ENCODE data around the gene EHD1. TPM values are rescaled to one million over a fixed set of nuclear protein-coding genes. Genes with fewer than 3 reads are reported as not detected.

Gene EHD1
- total RNA-seq, 2 donors from 2014 or later = 18.7 to 45.2 TPM

DNA sequence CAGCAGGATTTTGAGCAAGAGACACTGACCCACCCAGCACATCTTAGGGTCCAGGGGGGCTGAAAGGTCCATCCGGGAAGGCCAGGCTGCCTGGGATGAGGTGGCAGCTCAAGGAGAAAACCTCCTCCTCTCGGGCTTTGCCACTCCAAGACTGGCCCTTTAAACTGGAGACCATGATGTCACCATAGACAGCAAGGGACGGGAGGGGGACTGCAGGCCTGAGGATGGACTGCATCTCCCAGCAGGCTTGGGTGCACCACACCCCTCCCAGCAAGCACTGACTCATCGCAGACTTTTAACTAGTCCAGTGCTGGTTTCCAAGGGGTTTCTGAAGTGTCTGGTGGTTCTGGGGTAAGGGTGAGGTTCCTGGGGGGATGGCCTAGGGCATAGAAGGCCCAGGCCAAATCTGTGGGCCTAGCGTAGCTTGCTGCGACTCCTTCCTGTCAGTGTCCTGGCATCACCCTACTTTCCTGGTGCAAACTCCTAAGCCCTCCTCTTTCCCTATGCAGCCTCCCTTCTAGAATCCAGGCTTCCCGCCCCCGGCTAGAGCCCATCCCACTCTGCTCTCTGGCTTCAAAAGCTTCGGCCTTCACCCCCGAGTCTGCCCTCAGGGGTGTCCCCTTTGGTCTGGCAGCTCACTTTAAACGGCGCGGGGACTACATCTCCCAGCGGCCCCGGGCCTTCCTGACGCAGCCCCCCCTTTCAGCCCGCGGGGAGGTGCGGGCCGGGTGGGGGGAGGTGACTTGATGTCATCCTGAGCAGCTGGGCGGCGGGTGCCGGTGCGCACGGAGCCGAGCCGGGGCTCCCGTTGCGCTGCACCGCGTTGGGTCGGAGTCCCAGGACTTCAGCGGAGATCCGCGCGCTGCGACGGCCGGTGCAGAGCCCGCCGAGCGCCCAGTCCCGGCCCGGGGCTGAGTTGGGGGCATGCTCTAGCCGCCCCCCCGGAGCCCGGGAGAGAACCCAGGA lies 45.8 kb upstream of the EHD1 start, which contains the start of gene PPP2R5B:
Gene PPP2R5B (plus strand): TSS at position 746 of the 966 bp plus-strand sequence. CDS start 1,046 bp downstream, outside the sequence.
- DNase-seq = peak; percentile 95 to 98 (median 97)
- peak; percentile 96 for ATAC-seq
- H3K36me3 ChIP-seq (replicated peaks in 1 of 2; ENCODE audit: insufficient read depth in 1 of 2, low read depth in 2 of 2) = no peaks in the 10 kb centered on the region
- H3K4me3 ChIP-seq = peak within 1 kb of the TSS; percentile 78 to 98
- no peaks in the 10 kb centered on the region for H3K27me3 ChIP-seq
- H3K9me3 ChIP-seq = no peaks in the 10 kb centered on the region
- WGBS, 2 donors = 0% methylated on average over 11 to 41 of the region's 47 CpGs
- TF ChIP-seq CTCF (IDR thresholded peaks at IDR 0.05) = peak in 2 of 7 experiments; percentile 7 to 33
- TF ChIP-seq POLR2A (IDR thresholded peaks at IDR 0.05) = peak; percentile 82 to 85 (median 84)
- intact Hi-C loops (cut with DNase I) = no loop called here
- peak within 1 kb of the TSS; percentile 85 to 100 (median 93) for H3K27ac ChIP-seq
- peaks cover 20% of the 10 kb centered on the region for H3K4me1 ChIP-seq

DNA sequence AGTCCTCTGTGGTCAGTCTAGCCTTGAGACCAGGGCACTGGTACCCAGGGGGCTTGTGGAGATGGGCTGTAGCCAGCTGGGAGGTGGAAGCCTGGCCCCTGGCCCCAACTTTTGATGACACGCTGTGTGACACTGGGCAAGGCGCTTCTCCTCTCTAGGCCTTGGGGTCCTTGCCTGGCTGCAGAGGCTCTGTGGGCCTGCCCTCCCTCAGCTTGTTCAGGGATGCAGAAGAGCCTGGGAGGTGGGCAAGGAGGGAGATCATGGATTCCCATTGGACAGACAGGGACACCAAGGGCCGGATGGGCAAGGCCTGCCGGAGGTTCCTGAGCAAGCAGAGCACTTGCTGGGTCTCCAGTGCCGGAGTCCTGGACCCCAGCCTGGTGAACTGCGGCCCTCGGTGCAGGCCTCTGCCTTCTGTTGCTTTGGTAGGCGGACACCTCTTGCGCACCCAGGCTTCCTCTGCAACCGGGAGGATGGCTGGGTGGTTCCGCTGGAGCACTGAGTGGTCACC lies 44.8 kb upstream of the EHD1 start:
- no peaks in the 10 kb centered on the region for H3K36me3 ChIP-seq (replicated peaks in 1 of 2; ENCODE audit: insufficient read depth in 1 of 2, low read depth in 2 of 2)
- H3K4me1 ChIP-seq = peaks cover 26% of the 10 kb centered on the region
- no peaks in the 10 kb centered on the region for H3K27me3 ChIP-seq
- H3K4me3 ChIP-seq = no peak overlapping the region
- 94% methylated on average over 11 of the region's 11 CpGs; no CpG with 5 or more reads in 1 of the 2 donors for WGBS, 2 donors
- no peak for DNase-seq
- no peak for TF ChIP-seq POLR2A (IDR thresholded peaks at IDR 0.05)
- TF ChIP-seq CTCF (IDR thresholded peaks at IDR 0.05) = no peak
- H3K9me3 ChIP-seq = no peaks in the 10 kb centered on the region
- intact Hi-C loops (cut with DNase I) = no loop called here
- peak overlapping the region in 1 of 4 donors; percentile 100 for H3K27ac ChIP-seq
- ATAC-seq = no peak

GRCh38 chr11:64921384-64921783 lies 43.0 kb upstream of the EHD1 start:
- H3K27me3 ChIP-seq = no peaks in the 10 kb centered on the region
- H3K9me3 ChIP-seq = no peaks in the 10 kb centered on the region
- intact Hi-C loops (cut with DNase I) = no loop called here
- TF ChIP-seq CTCF (IDR thresholded peaks at IDR 0.05) = no peak
- TF ChIP-seq POLR2A (IDR thresholded peaks at IDR 0.05) = no peak
- H3K36me3 ChIP-seq (replicated peaks in 1 of 2; ENCODE audit: insufficient read depth in 1 of 2, low read depth in 2 of 2) = no peaks in the 10 kb centered on the region
- 73 to 80% methylated on average over 2 of the region's 3 CpGs for WGBS, 2 donors
- no peak overlapping the region for H3K27ac ChIP-seq
- no peak overlapping the region for H3K4me3 ChIP-seq
- ATAC-seq (no peak), DNase-seq (no peak)
- H3K4me1 ChIP-seq = peaks cover 32% of the 10 kb centered on the region

DNA sequence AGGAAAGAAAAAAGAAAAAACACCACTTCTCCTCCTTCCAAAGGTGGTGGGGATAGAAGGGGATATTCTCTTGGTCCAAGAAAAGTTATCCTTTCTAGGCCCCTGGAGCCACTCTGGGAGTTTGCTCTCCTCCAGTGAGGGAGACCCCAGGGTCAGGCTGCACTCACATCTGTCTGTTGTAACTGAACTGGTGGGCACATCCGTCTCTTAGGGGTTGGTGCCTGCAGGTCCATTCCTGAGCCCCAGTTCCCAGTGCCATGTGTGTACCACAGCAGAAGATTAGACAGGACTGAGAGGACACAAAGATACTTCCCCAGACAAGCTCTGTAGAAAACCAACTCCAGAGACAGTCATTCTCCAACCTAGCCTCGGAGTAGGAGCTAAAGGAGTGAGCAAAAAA lies 41.7 kb upstream of the EHD1 start:
- Histone ChIP-seq H3K9me3 (no peaks in the 10 kb centered on the region), H3K4me1 (peaks cover 32% of the 10 kb centered on the region), H3K36me3 (replicated peaks in 1 of 2; ENCODE audit: insufficient read depth in 1 of 2, low read depth in 2 of 2) (no peaks in the 10 kb centered on the region), H3K27ac (no peak overlapping the region), H3K4me3 (no peak overlapping the region), H3K27me3 (no peaks in the 10 kb centered on the region)
- ATAC-seq (no peak), DNase-seq (no peak)
- TF ChIP-seq CTCF (IDR thresholded peaks at IDR 0.05) (no peak), POLR2A (IDR thresholded peaks at IDR 0.05) (no peak)
- 60 to 76% methylated on average over 2 of the region's 2 CpGs for WGBS, 2 donors
- intact Hi-C loops (cut with DNase I) = no loop called here

Measured in body of pancreas (tissue), 4 donors.